HG03095 (cell line): ENCODE results near the gene DBNDD2.

Source experiments
- ATAC-seq: cut with Tn5 transposase; IDR thresholded peaks from one replicate; pipeline ENCODE4 v1.9.1; 2021; ENCODE audit warnings: moderate library complexity; ENCODE audit not compliant: unreplicated experiment

The DBNDD2 gene

GRCh38 chr20:45415822-45416637 lies 7.9 kb downstream of the DBNDD2 start, which contains the start of gene PIGT:
PIGT (plus strand) TSS chr20:45416141; CDS start chr20:45416157, 16 bp downstream.
- peak; percentile 63 for ATAC-seq

GRCh38 chr20:45416917-45417316 lies 8.8 kb downstream of the DBNDD2 start:
- ATAC-seq = no peak

DNA sequence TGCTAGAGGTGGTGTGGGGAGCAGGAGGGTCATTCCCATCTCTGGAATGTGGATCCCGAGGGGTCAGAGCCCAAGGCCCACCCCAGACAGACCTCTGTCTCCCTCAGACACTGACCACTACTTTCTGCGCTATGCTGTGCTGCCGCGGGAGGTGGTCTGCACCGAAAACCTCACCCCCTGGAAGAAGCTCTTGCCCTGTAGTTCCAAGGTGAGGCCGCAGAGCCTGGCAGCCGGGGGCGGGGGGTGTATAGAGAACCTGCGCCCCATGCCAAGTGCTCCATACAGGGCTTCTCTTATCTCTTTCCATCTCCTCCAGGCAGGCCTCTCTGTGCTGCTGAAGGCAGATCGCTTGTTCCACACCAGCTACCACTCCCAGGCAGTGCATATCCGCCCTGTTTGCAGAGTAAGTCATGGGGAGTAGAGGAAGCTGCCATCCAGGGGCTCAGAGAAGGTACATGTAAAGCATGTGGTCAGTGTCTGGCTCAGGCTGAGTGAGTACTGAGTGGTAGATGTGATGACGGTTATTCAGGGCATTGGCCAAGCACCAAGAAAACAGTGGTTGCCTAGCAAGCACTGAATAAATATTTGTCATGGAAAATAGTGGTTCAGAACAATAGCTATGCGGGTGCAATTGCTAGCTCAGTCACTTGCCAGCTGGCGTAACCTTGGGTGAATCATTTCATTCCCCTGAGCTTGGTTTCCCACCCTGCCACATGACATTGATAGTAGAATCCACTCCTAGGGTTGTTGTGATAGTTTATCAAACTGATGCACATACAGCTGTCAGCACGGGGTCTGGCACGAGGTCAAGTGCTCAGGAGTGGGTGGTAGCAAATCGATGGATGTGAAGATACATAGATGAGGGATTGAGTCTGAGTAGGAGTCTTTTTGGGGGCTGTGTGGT lies 11.4 kb downstream of the DBNDD2 start:
- ATAC-seq = peak; percentile 54

DNA sequence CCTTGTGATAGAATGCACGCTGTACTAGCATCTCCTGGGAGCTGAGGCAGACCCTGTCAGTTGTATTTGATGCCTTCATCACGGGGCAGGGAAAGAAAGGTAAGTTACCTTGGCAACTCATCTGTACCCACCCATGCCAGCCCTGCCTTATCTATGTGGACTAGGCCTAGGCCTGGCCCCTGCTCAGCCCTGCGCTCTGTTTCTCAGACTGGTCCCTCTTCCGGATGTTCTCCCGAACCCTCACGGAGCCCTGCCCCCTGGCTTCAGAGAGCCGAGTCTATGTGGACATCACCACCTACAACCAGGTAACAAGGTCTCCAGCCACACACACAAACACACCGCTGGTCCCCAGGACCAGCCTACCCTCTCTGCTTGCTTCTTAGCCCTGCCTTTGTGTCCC lies 12.0 kb downstream of the DBNDD2 start:
- ATAC-seq = no peak

DNA sequence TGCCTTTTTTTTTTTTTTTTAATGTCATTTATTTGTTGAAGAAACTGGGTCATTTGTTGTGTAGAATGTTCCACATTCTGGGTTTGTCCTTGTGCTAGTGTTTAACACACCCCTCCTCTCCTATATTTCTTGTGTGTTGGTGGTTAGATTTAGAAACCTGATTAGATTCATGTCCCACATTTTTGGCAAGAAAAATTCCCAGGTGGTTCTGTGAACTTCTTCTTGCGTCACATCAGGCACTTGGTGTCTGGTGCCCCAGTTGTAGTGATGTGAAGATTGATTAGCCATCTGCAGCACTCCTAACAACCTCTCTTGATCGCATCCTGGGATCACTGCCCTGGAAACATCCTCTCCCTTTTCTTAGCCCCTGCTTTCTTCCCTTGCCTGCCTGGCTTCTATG lies 15.6 kb downstream of the DBNDD2 start:
- ATAC-seq = no peak

DNA sequence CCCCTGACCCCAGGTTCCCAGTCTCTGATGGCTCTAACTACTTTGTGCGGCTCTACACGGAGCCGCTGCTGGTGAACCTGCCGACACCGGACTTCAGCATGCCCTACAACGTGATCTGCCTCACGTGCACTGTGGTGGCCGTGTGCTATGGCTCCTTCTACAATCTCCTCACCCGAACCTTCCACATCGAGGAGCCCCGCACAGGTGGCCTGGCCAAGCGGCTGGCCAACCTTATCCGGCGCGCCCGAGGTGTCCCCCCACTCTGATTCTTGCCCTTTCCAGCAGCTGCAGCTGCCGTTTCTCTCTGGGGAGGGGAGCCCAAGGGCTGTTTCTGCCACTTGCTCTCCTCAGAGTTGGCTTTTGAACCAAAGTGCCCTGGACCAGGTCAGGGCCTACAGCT lies 17.5 kb downstream of the DBNDD2 start:
- no peak for ATAC-seq

DNA sequence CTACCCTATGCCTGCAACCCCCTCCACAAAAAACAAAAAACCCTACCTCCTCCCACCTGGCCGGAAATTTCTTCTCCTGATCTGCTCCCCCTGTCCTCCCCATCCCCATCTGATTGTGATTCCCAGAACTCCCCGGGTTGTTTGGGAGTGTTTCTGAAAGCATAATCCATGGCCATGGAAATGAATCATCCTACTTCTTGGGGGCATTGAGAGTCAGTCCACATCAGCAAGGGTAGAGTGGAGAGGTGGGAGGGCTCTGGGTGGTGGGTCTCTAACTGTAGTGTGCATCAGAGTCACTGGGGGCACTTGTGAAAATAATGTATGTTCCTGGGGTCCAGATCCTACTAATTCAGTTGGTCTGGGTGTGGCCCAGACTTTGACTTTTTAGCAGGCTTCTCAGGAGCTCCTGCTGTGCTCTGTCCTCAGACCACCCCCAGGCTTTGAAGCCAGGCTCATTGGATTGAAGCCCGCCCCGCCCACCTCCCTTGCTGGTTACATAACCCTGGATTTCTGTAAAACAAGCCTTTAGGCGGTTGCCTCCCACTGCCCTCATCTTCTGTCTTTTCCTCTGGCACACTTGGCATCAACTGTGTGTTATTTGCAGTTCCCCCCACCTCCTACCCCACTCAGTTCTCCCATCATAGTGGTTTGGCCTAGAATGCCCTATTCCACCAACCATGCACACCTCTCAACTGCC lies 18.4 kb downstream of the DBNDD2 start:
- ATAC-seq = no peak

DNA sequence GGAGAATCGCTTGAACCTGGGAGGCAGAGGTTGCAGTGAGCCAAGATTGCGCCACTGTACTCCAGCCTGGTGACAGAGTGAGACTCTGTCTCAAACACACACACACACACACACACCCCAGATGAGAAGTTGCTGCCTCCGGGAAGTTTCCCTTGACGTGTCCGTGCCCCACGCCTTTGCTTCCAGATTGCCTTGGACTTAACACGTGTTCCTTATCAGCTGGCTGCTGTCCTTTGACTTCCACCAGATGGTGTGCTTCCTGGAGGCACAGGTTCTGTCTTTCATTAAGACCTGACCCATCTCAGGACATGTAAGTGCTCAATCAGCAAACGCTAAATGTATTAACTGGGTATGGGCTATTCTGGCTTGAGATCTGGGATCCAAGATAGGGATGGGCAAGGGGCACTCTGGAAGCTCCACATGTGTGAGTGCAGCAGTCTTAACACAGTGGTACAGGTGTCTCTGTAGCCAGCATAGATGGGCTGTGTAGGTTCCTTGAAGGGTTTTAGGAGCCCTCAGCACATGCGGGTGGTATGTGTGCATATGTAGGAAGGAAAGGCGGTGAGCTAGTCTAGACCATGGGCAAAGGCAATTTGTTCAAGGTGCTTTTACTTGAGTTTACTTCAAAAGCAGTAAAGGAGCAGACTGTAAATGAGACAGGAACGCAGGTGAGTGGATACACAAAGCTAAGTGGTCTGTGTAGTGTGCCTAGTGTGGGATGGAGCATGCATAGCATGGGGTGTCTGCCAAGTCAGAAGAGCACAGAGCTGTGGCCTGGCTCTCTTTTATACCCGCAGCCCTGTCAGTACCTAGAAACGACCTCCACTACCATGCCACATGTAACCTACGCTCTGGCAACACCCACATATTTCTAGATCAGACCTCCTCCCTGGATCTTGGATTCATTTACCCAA lies 19.4 kb downstream of the DBNDD2 start:
- ATAC-seq = no peak

DNA sequence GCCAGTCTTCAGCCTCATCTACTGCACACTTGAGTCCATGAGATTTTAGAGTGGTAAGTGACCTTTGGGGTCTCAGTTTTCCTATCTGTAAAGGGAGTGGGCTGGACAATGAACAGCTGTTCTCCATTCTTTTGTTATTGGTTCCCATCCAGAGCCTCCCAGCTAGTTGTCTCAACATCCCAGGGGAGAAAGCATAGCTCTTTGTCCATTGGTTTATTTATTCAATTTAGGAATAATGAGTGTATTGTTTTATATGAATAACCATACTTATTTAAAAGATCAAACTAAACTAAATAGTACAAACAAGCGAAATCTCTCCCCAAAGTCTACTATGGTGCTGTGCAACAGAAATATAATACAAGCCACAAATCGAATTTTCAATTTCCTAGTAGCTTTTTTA lies 21.5 kb downstream of the DBNDD2 start:
- no peak for ATAC-seq

GRCh38 chr20:45432294-45432693 lies 24.2 kb downstream of the DBNDD2 start:
- ATAC-seq = peak; percentile 61

GRCh38 chr20:45433316-45433715 lies 25.2 kb downstream of the DBNDD2 start:
- ATAC-seq = no peak

GRCh38 chr20:45433976-45434375 lies 25.9 kb downstream of the DBNDD2 start:
- ATAC-seq = no peak

DNA sequence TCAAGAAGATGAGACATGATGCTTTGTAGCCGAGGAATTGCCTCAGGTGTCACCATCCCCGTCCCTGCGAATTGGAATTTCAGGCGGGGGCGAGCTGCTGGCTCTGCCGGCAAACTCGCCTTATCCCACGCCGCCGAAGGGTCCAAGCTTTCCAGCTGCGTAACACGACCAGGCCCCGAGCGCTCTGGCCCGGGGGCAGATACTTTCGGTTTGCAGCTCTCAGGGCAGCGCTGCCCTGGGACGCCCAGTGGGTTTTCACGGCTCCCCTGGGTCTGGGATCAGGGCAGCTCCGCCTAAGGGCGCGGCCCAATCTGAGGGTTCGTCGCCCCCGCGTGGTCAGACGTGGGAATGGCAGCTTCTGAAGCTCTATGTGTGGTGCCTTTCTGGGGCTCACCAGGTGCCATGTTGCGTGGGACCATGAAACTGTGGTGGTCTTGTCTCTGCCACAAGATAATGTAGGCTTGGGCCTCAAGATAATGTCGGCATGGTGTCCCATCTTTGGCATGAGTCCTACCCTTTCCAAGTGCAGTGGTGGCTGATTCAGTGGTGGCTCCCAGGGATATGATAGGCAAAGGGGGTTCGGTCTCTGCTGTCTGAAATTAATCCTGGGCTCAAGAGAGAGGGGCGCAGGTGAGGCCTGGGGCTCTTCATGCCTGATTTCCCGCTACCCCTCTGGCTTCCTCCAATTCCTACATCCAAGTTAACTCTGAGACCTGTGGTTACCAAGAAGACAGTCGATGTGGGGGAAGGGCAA lies 28.8 kb downstream of the DBNDD2 start:
- peak; percentile 74 for ATAC-seq

DNA sequence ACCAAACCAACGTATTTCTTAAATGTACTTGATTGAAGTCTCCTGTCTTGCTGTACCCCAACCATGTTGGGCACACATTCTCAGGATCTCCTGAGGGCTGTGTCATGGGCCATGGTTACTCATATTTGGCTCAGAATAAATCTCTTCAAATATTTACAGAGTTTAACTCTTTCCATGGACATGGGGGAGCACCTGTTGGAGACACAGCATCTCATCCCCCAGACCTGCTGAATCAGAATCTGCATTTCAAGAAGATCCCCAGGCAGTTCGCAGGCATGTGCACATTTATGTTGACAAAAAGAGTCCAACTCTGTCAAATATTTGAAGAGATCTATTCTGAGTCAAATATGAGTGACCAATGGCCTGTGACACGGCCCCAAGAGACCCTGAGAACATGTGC lies 32.3 kb downstream of the DBNDD2 start:
- ATAC-seq = no peak

DNA sequence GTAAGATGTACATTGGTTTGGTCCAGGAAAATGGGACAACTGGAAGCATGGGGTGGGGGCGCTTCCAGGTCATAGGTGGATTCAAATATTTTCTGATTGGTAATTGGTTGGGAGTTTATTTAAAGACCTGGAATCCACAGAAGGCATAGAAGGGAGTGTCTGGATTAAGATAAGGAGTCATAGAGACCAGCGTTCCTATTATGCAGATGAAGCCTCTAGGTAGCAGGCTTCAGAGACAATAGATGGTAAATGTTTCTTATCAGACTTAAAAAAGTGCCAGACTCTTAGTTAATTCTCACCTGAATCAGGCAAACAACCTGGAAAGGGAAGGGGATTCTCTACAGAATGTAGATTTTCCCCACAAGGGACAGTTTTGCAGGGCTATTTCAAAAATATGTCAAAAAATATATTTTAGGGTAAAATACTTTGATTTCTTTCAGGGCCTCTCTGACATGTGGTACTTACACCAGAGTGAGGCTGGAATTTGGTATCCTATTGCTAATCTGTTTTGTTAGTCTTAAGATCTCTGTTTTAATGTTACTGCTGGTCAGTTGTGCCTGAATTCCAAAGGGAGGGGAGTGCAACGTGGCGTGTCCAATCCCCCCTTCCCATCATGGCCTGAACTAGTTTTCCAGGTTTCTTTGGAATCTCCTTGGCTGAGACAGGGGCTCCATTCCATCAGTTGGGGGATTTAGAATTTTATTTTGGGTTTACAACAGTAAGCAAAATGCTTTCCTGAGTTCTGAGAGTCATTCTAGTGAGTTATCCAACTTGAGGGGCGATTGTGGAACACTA lies 33.0 kb downstream of the DBNDD2 start:
- no peak for ATAC-seq

GRCh38 chr20:45441746-45442145 lies 33.7 kb downstream of the DBNDD2 start:
- no peak for ATAC-seq

DNA sequence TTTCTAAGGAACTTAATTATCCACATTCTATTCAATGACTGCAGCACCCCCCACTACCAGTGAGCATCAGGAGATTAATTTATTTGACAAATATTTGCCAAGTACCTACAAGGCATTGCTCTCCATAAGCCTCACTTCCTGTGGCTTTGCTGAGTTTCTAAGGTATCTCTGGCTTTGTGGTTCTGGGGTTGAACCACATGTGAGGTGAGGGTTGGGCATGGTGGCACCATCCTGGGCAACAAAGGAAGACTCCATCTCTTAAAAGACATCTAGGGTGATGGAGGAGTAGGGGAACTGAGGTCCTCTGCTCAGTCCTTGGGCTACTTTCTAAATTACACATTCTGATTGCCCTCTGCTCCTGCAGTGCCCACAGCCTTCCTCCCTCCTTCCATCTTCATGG lies 36.0 kb downstream of the DBNDD2 start:
- no peak for ATAC-seq

GRCh38 chr20:45445805-45446562 lies 37.9 kb downstream of the DBNDD2 start:
- no peak for ATAC-seq
